ENCODE data around the gene MAEL.

MAEL gene

DNA sequence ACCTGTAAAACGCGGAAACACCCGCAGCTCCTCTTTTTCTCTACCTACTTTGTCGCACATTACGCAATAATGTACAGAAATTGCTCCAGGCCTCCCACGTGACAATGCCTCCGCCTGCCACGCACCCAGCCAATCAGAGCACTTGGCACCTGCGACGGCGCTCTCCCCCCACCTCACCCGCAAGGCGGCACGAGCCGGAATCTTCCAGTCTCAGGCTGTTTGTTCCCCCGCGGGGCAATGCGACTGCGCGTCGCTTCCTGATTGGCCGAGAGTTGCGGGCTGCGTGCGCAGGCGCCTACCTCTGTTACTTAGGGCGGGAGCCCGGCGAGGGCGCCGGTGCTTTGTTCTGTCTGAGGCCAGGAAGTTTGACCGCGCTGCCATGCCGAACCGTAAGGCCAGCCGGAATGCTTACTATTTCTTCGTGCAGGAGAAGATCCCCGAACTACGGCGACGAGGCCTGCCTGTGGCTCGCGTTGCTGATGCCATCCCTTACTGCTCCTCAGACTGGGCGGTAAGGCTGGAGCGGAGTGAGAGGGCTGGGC, at the start of gene MAEL:
MAEL (plus strand) TSS at position 307 of the 542 bp plus-strand sequence; CDS start at position 380, 73 bp downstream.
- DNase-seq = no peak

DNA sequence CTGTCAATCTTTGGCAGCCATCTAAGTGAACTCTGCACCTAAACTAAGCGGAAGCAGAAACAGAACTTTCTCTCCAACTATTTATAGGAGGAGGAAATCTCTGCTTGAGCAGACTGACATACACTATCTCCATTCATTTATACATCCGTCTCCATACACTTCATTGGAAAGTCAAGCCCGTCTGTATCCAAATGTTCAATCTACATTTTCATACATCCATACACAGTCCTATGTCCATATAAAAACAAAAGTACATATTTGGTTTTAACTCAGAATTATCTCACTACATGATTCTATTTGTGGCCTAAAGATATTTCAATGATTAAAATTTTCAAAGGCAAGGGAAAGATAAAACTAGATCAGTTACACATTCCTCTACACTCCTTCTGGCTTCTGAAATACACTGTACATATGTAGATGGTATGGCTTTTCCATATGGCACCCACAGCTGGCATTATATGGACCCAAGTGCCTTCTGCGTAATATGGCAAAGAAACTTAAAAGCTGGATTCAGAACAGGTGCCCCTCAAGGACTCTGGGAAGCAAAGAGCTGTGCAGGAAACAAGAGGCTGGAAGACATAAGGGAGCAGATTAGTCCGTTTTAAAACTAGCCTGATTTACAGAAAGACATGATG, 49.2 kb upstream of the MAEL start:
- DNase-seq = no peak

DNA sequence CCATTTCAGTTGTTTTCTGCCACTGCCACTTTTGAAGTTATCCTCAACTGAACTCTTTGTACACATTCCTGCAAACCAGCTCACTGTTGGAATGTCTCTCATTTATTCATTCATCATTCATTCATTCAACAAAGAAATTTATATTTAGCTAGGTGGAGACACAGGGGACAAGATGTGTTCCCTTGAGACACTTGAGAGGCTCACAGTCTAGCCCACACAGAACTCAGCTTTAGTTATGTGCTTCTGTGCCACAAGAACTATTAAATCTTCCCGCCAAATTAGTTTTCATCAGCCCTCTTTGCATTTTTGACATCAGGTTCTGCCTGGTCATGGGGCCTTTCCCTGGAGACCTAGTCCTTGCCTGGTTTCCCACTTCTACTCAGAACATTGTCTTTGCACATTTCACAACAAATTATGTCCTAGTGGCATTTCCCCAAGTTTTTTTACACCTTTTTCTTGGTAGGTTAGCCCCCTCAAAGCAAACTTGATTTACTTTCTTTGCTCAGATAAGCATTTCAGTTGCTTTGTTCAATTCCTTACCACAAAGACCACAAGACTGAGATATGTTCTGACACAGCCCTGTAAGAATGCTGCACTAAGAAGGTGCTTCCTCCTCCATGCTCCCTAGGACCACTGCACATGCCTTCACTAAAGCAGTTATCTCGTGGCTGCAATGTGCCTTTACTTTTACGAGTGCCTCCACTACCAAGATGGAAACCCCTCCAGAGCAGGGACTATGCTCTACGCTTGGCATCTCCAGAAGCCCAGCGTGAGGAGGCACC, 44.7 kb upstream of the MAEL start:
- no peak for DNase-seq

DNA sequence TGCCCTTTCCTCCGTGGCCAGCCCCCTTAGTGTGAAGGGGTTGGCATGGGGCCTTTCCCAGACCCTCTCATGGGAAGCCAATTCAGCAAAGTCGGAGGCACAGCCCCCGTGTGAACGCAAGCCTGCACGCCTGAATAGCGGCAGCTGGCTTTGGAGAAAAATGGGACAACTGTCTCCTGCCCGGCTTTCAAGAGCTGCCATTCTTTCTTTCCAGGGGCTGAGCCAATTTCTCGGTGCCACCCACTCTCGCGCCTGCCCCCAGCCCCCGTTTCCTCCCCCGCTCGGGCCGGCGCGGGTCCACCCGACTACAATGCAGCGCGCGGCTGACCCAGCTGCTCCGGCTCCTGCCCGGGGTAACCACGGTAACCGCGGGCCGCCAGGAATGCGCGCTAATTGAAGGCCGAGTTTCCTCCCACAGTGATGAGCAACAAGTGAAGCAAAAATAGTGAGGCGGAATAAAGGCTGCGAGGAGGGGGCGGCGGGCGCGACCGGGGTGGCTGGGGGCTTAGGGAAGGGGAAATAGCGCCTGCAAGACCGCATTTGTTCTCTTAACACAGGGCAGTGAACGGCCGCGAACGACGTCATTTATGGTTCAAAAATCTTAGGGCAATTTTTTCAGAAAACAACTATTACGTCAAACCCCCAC, 41.6 kb upstream of the MAEL start:
- no peak for DNase-seq

DNA sequence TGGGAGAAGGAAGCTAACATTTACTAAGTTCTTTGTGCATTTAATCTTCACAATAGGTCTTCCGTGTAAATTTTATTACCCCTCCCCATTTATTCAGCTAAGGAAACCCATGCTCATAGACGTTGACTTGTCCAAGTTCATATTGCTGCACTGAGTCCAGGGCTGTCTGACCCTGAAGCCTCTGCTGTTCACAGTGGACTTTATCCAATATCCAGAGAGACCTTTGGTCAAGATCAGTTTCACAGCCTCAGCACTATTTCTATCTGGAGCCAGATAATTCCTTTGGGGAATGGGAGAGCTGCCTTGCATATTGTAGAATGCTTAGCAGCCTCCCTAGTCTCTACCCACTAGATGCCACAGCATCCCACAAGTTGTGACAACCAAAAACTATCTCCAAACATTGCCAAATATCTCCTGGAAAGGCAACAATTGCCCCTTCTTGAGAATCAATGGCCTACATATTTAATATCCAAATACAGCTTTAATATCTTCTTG, 40.2 kb upstream of the MAEL start:
- DNase-seq = no peak

DNA sequence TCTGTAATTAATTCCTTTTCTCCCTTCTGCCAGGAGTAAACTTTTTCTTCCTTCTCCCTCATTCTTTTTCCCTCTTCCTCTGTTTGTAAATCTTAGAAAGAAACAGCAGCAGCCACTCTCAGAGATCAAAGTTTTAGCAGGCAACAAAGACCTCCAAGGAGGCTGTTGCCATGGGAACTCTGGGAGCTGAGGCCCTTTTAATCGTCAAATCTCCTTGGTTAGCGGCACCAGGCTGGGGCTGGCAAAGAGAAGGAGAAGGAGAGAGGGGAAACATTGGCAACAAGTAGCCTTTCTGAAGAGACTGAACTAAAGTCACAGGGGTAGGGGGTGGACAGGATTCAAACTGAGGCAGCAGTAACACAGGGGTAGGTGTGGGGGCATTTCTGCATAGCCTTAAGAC, 38.9 kb upstream of the MAEL start:
- DNase-seq = no peak

DNA sequence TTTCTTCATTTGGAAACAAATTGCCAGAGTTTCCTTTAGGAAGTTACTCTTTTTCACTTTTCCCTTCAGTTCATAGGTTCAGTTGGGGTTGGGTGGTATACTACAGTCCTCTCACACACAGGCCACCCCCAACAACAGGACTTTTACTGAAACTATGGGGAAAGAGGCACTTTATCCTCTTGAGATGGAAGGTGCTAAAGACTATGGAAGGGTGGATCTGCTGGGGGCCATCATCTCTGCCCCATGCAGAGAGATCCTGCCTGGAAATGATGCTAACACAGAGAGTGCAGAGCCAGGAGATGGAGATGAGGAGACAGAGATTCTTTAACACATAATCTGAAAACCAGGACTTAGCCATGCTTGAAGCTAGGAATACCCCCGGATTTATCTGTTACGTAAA, 38.0 kb upstream of the MAEL start:
- DNase-seq = no peak

DNA sequence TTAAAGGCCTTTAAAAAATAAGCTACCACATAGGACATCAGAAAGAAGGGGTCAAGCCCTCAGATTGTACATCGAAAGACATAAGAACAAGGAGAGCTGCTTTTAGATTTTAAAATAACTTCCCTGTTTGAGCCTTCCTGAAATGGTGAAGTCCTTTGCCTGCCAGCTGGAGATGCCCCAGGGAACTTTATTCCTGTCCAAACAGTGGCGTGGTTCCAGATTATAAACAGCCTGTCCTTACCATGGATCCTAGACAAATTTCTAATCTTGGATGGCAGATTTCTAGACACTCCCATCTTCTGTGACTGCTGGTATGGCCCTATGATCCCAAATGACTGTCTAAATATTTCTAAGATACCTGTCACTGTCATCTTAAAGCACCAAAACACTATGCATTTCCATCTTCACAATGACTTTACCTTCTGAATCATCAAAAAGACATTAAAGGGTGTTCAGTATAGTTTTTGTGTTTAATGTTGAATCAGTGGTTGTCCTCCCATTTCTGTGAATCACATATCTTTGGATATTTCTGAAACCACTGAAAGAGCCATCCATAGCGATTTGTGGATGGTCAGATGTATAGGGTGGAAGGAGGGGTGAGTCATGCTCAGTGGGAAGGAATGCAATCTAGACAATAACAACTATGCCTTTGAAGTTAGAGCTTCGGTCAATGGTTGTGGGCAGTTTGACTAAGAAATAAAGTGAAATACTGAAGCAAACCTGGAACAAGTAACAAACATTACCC, 36.9 kb upstream of the MAEL start:
- no peak for DNase-seq

DNA sequence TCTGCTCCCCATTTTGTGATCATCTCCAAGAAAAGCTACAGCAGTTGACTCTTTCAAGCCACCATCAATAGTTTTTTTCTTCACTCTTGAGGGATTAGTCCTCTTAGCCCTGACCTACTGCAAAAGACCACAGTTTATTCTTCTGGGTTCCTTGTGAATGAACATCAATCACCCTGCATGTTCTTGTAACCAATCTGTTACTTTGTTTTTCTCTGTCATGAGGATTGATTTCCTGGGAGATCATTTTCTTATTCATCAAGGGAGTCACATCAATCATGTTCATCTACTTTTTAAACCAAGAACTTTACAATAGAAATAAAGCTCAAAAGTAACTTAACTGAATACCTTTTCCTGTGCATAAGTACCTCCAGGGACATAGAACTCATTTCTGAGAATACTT, 35.6 kb upstream of the MAEL start:
- no peak for DNase-seq

DNA sequence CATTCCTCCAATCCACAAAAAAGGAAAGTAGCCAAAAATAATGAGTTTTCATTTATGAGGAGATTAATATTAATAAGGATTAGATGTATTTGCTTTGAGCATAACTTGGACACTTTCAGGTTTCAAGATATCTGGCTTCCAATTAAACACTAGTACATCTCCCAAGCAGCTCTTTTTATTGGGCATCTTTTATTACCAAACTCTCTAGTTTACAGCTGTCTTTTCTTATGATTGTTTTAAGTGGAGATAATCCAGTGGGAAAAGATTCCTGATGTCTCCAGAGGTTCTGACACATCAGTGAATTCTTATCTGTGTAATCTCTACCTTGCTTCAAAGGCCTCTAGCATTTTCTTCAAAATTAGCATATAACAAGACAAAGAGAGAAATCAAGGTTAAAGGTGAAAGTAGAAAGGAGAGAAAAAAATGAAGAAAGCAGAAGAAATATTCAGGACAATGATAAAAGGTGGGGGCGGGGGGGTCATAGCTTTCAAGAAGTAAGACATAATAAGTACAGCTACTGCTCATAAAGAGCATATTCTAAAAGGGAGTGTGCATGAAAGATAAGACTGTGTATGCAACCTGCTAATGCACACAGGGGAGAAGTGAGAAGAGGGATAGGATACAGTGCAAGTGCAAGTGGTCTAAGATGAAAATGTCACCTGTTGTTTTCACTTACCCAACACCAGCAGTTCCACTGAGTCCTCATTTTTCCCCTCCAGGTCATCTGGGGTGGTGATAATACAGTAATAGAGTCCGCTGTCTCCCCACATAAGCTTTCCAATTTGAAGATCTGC, 32.8 kb upstream of the MAEL start:
- no peak for DNase-seq

DNA sequence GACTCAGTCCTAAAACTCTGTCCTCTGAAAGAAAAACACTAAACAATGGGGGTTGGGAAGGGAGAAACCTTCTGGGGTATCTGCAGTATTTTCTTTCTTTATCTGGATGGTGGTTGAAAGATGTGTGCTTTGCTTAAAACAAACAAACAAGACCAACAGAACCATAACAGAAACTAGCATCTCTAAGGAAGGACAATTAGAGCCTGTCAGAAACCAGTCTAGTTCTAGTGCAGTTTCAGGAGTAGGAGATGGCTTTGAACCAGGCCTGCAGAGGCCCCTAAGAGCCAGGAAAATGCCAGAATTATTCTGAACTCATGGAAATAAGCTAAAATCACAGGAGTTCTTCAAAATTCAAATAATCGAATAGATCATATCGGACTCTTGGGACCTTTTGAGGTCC, 32.2 kb upstream of the MAEL start:
- no peak for DNase-seq

DNA sequence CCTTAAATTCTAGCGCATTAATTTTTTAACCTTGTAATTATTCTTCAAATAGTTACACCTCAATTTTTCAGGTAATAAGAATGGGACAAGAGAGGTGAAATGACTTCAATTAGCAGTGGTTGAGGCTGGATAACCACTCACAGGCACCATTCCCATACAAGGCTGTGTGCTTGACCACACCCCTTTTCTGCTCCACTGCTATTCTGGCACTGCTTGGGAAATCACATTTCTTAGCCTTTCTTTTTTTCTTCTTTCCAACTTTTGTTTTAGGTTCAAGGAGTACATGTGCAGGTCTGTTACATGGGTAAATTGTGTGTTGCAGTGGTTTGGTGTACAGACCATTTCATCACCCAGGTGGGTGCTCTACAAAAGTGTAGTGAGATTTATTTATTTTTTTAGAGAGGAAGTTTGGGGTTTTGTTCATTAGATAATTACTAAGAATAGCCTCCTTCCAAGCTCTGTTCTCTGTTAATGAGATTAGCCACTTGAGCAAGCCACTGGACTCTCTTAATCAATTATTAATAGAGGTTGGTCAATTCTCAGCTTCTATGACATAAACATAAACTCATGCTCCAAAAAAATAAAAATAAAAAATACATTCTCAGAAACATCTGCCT, 28.1 kb upstream of the MAEL start:
- no peak for DNase-seq

DNA sequence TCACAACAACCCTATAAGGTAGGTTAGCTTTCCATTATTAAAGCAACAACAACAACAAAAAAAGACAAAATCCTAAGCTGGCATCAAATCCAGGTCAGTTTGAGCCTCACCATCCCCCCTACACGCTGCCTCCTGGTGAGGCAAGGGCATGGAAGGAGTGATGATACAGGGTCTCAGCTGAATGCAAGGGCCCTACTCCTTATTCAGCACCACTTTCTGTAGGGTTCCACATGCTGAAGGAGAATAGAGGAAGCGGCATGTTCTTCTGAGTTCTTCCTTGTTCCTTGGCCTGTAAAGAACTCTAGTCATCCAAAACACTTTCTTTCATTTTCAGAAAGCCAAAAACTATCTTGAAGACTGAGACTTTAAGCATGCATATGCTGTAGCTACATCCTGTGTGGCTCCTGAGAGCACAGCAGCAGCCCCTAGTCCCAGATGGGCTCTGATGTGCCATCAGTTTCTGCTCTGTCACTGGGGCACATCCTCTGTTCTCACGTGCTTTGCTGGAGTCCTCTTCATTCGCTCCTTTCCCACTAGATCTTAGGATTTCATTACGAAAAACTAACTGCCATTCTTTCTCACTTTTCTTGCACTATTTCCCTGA, 19.9 kb upstream of the MAEL start:
- DNase-seq = no peak

DNA sequence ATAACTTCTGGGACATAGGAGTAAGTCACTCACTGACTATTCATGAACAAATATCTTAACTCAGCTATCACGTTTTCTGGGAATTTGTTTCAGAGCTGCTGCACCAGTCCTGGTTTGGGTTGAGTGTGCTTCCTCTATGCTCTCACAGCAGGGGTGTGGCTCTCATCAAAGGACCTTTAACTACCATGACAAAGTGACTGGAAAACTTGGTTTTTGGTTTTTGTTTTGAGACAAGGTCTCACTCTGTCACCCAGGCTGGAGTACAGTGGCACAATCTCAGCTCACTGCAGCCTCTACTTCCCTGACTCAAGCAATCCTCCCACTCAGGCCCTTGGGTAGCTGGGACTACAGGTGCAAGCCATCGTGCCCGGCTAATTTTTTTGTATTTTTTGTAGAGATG, 17.8 kb upstream of the MAEL start:
- no peak for DNase-seq

DNA sequence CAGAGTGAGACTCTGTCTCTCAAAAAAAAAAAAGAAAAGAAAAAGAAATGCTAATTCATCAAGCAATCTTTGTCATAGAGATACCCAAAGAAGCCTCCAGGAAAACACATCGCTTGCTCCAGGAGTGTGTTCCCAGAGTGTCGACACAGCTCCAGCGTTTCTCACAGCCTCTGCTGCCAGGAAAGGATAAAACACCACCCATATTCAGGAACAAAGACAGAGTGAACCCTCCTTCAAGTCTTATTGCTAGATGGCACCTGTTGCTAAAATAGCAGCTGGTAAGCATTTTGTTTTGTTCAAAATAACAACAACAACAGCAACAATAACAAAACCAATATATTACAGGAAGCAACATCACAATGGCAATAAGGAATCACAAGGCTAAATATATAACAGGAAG, 16.9 kb upstream of the MAEL start:
- no peak for DNase-seq

DNA sequence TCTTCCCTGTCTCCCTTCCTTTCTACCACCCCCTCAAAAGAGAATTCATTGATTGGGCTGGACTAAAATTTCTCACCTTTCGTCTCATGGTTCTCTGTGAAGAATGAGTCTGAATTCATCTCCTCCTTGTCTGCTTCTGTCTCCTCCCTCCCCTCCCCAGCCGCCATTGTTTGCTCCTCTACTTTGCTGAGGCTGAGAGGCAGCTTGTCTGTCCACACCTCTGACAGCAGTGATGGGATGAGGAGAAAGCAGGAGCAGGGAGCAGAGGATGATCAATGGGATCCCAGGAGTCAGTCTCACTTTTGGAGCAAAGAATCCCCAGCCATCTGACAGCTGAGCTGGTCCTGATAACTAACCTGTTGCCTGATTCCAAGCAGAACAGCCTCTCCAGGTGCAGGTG, 16.3 kb upstream of the MAEL start:
- DNase-seq = no peak

DNA sequence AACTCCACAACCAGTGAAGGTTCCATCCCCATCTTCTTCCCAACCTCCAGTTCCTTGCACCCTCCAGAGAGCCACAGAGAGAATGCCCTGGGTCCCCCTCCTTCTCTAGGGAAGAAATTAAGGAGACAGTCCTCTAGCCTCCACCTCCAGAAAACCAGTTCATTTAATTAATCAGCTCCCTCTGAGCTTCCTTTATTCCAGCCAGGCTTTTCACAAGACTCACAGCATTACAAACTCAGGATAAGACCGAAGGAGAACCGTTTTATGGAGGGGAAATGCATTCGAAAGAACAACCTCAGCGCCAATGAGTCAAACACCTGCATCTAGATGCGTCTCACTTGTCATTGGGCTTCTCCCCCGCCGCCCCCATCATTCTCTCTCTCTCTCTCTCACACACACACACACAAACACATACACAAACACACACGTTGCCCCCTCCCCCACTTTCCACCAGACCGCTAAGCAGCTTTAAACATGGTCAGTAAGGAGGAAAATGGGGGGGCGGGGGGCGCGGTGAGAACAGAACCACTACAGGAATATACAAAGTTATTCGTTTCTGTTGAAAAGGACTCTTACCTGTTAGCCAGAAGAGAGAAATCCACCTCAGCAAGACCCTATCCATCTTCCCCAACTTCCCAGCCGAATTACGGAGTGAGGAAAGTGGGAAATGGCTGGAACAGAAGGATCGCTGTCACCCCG, 14.3 kb upstream of the MAEL start:
- peak; percentile 41 to 74 for DNase-seq

DNA sequence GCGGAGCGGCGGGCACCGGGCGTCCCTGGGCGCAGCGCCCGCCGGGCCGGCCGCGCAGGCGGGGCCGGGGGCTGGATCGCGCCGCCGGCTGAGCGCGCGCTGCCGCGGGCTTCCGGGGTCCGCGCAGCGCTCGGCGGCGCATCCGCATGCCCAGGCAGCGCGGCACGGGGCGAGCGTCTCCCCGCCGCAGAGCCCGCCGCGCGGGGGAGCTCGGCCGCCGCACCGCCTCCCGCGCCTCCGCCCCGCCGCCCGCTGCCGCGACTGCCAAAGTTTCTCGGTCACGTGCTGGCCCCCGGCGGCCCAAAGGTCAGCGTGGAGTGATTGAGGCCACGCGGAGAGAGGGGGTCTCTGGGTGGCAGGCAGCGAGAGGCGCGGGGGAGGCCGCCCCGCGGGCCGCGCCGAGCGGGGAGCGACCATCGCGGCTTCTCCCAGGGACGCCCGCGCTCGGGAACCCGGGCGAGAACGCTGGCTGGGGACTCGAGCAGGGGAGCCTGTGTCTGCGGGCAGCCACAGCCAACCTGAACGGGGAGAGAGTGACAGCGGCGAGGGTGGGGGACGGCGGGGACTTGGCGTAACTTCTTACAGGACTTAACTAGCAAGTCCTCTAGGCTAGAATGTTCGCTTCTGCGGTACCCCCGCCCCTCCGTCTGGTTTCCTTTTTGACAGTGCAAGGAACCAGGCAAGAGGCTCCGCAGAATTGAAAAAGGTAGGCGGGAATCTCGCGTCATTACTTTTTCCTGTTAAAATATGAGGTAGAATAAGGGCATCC, 13.5 kb upstream of the MAEL start, which contains the start of gene ILDR2:
ILDR2 (minus strand) TSS at position 180 of the 769 bp plus-strand sequence. CDS start 272 bp downstream, outside the sequence.
- DNase-seq = peak; percentile 59 to 81

DNA sequence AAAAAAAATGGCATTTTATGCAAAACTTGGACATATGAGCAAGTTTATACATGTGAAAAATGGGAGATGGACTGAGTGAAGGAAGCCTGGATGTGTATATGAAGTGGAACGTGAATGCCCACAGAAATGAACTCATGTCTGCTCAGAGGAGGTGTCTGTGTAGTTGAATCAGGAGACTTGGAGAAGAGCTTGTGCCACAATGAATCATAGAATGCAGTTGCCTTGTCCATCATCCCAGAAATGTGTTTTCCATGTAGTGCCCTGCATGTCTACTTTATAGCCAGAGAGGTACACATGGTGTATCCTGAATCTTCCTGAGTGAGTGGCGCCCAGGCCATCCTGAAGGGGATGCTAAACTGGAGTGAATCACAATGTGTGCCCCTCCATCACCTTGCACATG, 11.1 kb upstream of the MAEL start:
- DNase-seq = no peak

DNA sequence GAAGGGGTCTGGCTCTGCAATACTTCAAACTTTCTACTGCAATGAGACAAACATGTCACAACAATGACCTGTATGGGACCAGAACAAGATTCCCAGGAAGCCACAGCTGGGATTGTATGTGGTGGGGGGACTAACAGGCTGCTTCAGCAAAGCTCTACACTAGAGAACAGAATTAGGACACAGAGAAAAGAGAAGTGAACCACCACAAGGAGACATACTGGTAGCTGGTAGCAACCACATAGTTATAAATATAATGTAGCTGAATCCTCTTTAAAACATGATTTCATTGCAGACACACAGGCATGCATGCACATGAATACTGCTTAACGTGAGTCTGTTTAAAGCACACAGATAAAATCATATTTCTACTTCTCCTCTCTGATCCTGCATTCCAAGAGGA, 10.3 kb upstream of the MAEL start:
- no peak for DNase-seq
